Measurements from ENCODE around the gene C17orf75. TPM values are rescaled to one million over a fixed set of nuclear protein-coding genes. Genes with fewer than 3 reads are reported as not detected.
"Not testable (repeated sequence)": the region's sequence is repeated elsewhere in the genome, so short reads cannot be mapped to it uniquely, and the experiment has no call there.

Gene C17orf75
- total RNA-seq, 1 donor from 2014 or later = 57.4 TPM

DNA sequence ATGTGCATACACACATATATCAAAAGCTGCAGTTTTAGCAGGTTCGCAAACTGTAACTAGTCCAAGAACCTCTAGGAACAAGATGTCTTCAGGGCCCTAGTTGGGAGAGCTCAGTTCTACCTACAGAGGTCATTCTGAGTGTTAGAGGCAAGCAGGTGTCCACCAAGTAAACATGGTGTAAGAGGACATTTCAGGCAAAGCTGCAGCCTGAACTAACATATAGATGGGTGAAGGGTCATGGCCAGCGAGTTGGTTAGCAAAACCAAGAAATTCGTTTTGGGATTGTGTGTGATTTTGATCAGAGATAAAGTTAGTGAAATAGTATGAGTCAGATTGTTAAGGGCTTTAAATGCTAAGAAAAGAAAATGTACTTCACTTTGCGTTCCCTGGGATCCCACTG is 24.6 kb downstream of the C17orf75 start:
- Histone ChIP-seq H4K20me1 (ENCODE audit: low read depth) (no peaks in the 10 kb centered on the region), H3F3A (ENCODE audit: low read depth) (peaks cover 10% of the 10 kb centered on the region), H3K9ac (no peak overlapping the region), H3K4me2 (no peak overlapping the region), H3K4me3 (no peak overlapping the region), H3K27ac (no peak overlapping the region), H3K79me2 (ENCODE audit: low read depth) (no peaks in the 10 kb centered on the region), H2AFZ (replicated peaks) (no peak overlapping the region), H3K27me3 (no peaks in the 10 kb centered on the region), H3K36me3 (no peaks in the 10 kb centered on the region), H3K4me1 (peaks cover 15% of the 10 kb centered on the region), H3K9me3 (ENCODE audit: low read depth) (no peaks in the 10 kb centered on the region)
- H3K27me3 Mint-ChIP-seq (ENCODE audit: insufficient read depth, low read depth) = peaks cover 11% of the 10 kb centered on the region
- no peak for DNase-seq (ENCODE audit: low spot score)
- no peak overlapping the region for H3K4me3 Mint-ChIP-seq
- H3K4me1 Mint-ChIP-seq = peaks cover 32% of the 10 kb centered on the region
- peaks cover 2% of the 10 kb centered on the region for H3K9me3 Mint-ChIP-seq
- TF ChIP-seq, protein P1, sequence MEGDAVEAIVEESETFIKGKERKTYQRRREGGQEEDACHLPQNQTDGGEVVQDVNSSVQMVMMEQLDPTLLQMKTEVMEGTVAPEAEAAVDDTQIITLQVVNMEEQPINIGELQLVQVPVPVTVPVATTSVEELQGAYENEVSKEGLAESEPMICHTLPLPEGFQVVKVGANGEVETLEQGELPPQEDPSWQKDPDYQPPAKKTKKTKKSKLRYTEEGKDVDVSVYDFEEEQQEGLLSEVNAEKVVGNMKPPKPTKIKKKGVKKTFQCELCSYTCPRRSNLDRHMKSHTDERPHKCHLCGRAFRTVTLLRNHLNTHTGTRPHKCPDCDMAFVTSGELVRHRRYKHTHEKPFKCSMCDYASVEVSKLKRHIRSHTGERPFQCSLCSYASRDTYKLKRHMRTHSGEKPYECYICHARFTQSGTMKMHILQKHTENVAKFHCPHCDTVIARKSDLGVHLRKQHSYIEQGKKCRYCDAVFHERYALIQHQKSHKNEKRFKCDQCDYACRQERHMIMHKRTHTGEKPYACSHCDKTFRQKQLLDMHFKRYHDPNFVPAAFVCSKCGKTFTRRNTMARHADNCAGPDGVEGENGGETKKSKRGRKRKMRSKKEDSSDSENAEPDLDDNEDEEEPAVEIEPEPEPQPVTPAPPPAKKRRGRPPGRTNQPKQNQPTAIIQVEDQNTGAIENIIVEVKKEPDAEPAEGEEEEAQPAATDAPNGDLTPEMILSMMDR (IDR thresholded peaks at IDR 0.05) = no peak
- TF ChIP-seq EZH2phosphoT487 (IDR thresholded peaks at IDR 0.05) (no peak), EZH2 (IDR thresholded peaks at IDR 0.05) (no peak)
- H3K36me3 Mint-ChIP-seq = no peaks in the 10 kb centered on the region
- no peak overlapping the region for H3K27ac Mint-ChIP-seq

DNA sequence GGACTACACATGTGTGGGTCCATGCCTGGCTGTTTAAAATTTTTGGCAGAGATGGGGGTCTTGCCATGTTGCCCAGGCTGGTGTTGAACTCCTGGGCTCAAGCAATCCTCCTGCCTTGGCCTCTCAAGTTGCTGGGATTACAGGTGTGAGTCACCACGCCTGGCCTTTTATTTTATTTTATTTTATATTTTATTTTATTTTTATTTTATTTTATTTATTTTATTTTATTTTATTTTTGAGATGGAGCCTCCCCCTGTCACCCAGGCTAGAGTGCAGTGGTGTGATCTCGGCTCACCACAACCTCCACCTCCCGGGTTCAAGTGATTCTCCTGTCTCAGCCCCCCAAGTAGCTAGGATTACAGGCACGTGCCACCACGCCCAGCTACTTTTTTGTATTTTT is 25.3 kb downstream of the C17orf75 start:
- not testable (repeated sequence) for H3K4me3 ChIP-seq; H3K27ac ChIP-seq; H3K4me3 Mint-ChIP-seq; H2AFZ ChIP-seq (replicated peaks); H3K27me3 ChIP-seq; H4K20me1 ChIP-seq (ENCODE audit: low read depth); H3K36me3 Mint-ChIP-seq; DNase-seq (ENCODE audit: low spot score); H3K9me3 ChIP-seq (ENCODE audit: low read depth); H3K4me2 ChIP-seq; H3K79me2 ChIP-seq (ENCODE audit: low read depth); H3K36me3 ChIP-seq; H3K9ac ChIP-seq; H3K9me3 Mint-ChIP-seq; H3K27ac Mint-ChIP-seq
- peaks cover 15% of the 10 kb centered on the region for H3K4me1 ChIP-seq
- peaks cover 11% of the 10 kb centered on the region for H3F3A ChIP-seq (ENCODE audit: low read depth)
- Mint-ChIP-seq H3K4me1 (peaks cover 34% of the 10 kb centered on the region), H3K27me3 (ENCODE audit: insufficient read depth, low read depth) (peaks cover 11% of the 10 kb centered on the region)

DNA sequence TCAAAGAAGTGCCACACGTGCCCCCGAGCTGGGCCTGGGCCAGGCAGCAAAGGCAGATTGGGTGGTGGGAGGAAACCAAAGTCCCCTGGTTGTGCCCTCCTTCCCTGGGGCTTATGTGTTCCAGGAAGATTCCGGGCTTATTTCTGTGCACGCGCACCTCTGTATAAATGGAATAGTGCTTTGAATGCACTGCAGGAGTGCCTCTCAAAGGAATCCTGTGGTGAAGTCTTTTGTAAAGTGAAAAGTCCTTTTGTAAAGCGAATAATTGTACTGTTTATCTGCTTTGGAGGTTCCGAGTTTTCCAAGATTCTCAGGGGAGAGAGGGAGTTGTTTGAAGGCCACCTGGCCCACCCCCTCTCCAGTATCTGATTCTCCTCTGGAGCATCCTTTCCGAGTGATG is 26.8 kb downstream of the C17orf75 start:
- no peaks in the 10 kb centered on the region for H3K36me3 Mint-ChIP-seq
- Histone ChIP-seq H3K27me3 (no peaks in the 10 kb centered on the region), H3F3A (ENCODE audit: low read depth) (peaks cover 21% of the 10 kb centered on the region), H3K4me3 (no peak overlapping the region), H3K9me3 (ENCODE audit: low read depth) (no peaks in the 10 kb centered on the region), H3K79me2 (ENCODE audit: low read depth) (no peaks in the 10 kb centered on the region), H4K20me1 (ENCODE audit: low read depth) (no peaks in the 10 kb centered on the region), H3K9ac (no peak overlapping the region), H2AFZ (replicated peaks) (no peak overlapping the region), H3K36me3 (no peaks in the 10 kb centered on the region), H3K4me1 (peaks cover 25% of the 10 kb centered on the region), H3K27ac (no peak overlapping the region), H3K4me2 (peak overlapping the region; percentile 31)
- DNase-seq (ENCODE audit: low spot score) = peak; percentile 45
- H3K4me1 Mint-ChIP-seq = peaks cover 43% of the 10 kb centered on the region
- TF ChIP-seq EZH2 (IDR thresholded peaks at IDR 0.05) = no peak
- no peak for TF ChIP-seq EZH2phosphoT487 (IDR thresholded peaks at IDR 0.05)
- TF ChIP-seq, protein P1 (IDR thresholded peaks at IDR 0.05) = no peak
- peaks cover 2% of the 10 kb centered on the region for H3K9me3 Mint-ChIP-seq
- peaks cover 12% of the 10 kb centered on the region for H3K27me3 Mint-ChIP-seq (ENCODE audit: insufficient read depth, low read depth)
- no peak overlapping the region for H3K27ac Mint-ChIP-seq
- peak overlapping the region; percentile 71 for H3K4me3 Mint-ChIP-seq

DNA sequence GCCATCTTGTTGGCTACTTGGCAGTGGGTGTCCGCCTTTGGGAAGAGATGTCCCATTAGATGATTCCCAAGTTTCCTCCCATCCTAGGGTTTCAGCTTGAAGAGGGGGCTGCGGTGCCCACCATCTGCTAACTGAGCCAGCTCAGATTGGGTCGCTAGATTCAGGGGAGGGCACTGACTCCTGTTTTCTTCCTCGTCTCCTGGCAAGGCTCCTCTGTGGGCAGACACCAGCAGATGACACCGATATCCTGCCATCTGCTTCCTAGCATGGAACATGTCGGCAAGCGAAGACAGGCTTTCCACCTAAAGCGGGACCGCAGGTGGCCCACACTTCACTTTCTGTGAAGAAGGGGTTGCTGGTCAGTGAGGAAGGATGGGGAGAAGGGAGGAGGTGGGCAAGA is 27.3 kb downstream of the C17orf75 start:
- Histone ChIP-seq H3K27me3 (no peaks in the 10 kb centered on the region), H3F3A (ENCODE audit: low read depth) (peaks cover 21% of the 10 kb centered on the region), H3K4me1 (peaks cover 25% of the 10 kb centered on the region), H3K27ac (no peak overlapping the region), H3K4me3 (no peak overlapping the region), H2AFZ (replicated peaks) (no peak overlapping the region), H4K20me1 (ENCODE audit: low read depth) (no peaks in the 10 kb centered on the region), H3K36me3 (no peaks in the 10 kb centered on the region), H3K9ac (no peak overlapping the region), H3K4me2 (peak overlapping the region; percentile 31), H3K79me2 (ENCODE audit: low read depth) (no peaks in the 10 kb centered on the region), H3K9me3 (ENCODE audit: low read depth) (no peaks in the 10 kb centered on the region)
- peak overlapping the region; percentile 71 for H3K4me3 Mint-ChIP-seq
- TF ChIP-seq EZH2phosphoT487 (IDR thresholded peaks at IDR 0.05) (no peak), EZH2 (IDR thresholded peaks at IDR 0.05) (no peak)
- TF ChIP-seq, protein P1 (IDR thresholded peaks at IDR 0.05) = no peak
- peaks cover 10% of the 10 kb centered on the region for H3K27me3 Mint-ChIP-seq (ENCODE audit: insufficient read depth, low read depth)
- H3K9me3 Mint-ChIP-seq = peaks cover 2% of the 10 kb centered on the region
- H3K36me3 Mint-ChIP-seq = no peaks in the 10 kb centered on the region
- peaks cover 43% of the 10 kb centered on the region for H3K4me1 Mint-ChIP-seq
- no peak for DNase-seq (ENCODE audit: low spot score)
- no peak overlapping the region for H3K27ac Mint-ChIP-seq

Data from neural progenitor cell (in vitro differentiated cells).